Common myeloid progenitor, CD34-positive (primary cell): ENCODE measurements around the gene PPP1R8.
A peak's percentile ranks its signal among the peaks of the same experiment; 100 is the strongest.

Experiments used
- CTCF ChIA-PET: fragments of 350-600 bp; sonication (Branson Sonifier 250); formaldehyde crosslinking; loops from one replicate; lab custom pipeline; 2021; ENCODE audit warnings: antibody characterized with exemption; lab: Charles Lee
- POLR2A ChIA-PET: fragments of 350-600 bp; sonication (Branson Sonifier 250); formaldehyde crosslinking; loops from one replicate; lab custom pipeline; 2021; ENCODE audit warnings: antibody characterized with exemption; lab: Charles Lee
- DNase-seq, 3 donors: peaks; one replicate each; pipeline versions ENCODE4 v3.0.0 to v3.0.0-alpha.2; 2013
- H3K27ac ChIP-seq, 2 experiments: 1 replicate in 1 of 2; 2 replicates in 1 of 2; pipeline ENCODE4 v1.7.0; 2013; ENCODE audit warnings: inconsistent platforms in 2 of 2, low read length in 2 of 2, mild to moderate bottlenecking in 2 of 2, low read depth in 1 of 2, moderate library complexity in 1 of 2; ENCODE audit not compliant: severe bottlenecking in 2 of 2, insufficient read depth in 1 of 2, poor library complexity in 1 of 2
- H3K27me3 ChIP-seq, 5 experiments: replicated peaks in 2 of 5; 1 replicate in 3 of 5; 2 replicates in 2 of 5; pipeline versions ENCODE4 v1.6.1 to v1.7.0; 2013; ENCODE audit warnings: low read length in 4 of 5, mild to moderate bottlenecking in 2 of 5, moderate library complexity in 2 of 5, inconsistent platforms in 1 of 5; ENCODE audit not compliant: insufficient read depth in 5 of 5, control insufficient read depth in 4 of 5
- H3K36me3 ChIP-seq, 4 experiments: 1 replicate in 2 of 4; 2 replicates in 2 of 4; pipeline versions ENCODE4 v1.6.1 to v1.7.0; 2013; ENCODE audit warnings: low read length in 3 of 4, control low read depth in 1 of 4, mild to moderate bottlenecking in 1 of 4; ENCODE audit not compliant: control insufficient read depth in 4 of 4, insufficient read depth in 4 of 4
- H3K4me1 ChIP-seq, 4 experiments: 1 replicate in 3 of 4; 2 replicates in 1 of 4; pipeline versions ENCODE4 v1.6.1 to v1.7.1; 2013; ENCODE audit warnings: low read length in 3 of 4, mild to moderate bottlenecking in 3 of 4, control low read depth in 1 of 4, inconsistent platforms in 1 of 4, moderate library complexity in 1 of 4; ENCODE audit not compliant: control insufficient read depth in 4 of 4, insufficient read depth in 4 of 4; ENCODE audit errors: control extremely low read depth in 1 of 4
- H3K4me3 ChIP-seq, 7 experiments: 1 replicate in 4 of 7; 2 replicates in 3 of 7; pipeline versions ENCODE4 v1.5.1 to v1.7.0; 2013; ENCODE audit warnings: mild to moderate bottlenecking in 7 of 7, low read length in 6 of 7, moderate library complexity in 6 of 7, inconsistent platforms in 2 of 7, low read depth in 2 of 7, control low read depth in 1 of 7; ENCODE audit not compliant: insufficient read depth in 4 of 7, control insufficient read depth in 1 of 7; ENCODE audit errors: extremely low read depth in 1 of 7
- H3K9me3 ChIP-seq, 5 experiments: 1 replicate in 4 of 5; 2 replicates in 1 of 5; pipeline versions ENCODE4 v1.6.1 to v1.7.1; 2013; ENCODE audit warnings: low read length in 4 of 5, mild to moderate bottlenecking in 2 of 5, inconsistent platforms in 1 of 5, low read depth in 1 of 5, moderate library complexity in 1 of 5; ENCODE audit not compliant: control insufficient read depth in 4 of 5, insufficient read depth in 2 of 5; ENCODE audit errors: control extremely low read depth in 1 of 5
- WGBS: methylation state at CpG from one replicate; pipeline ENCODE4 v1.1.5; 2013; ENCODE audit not compliant: insufficient coverage; 5-methylcytosine and 5-hydroxymethylcytosine counted together

Gene PPP1R8

GRCh38 chr1:27886744-27887143 lies 56.2 kb downstream of the PPP1R8 start:
- peaks cover 3 to 83% (median 61%) of the 10 kb centered on the region in 4 experiments for H3K36me3 ChIP-seq

DNA sequence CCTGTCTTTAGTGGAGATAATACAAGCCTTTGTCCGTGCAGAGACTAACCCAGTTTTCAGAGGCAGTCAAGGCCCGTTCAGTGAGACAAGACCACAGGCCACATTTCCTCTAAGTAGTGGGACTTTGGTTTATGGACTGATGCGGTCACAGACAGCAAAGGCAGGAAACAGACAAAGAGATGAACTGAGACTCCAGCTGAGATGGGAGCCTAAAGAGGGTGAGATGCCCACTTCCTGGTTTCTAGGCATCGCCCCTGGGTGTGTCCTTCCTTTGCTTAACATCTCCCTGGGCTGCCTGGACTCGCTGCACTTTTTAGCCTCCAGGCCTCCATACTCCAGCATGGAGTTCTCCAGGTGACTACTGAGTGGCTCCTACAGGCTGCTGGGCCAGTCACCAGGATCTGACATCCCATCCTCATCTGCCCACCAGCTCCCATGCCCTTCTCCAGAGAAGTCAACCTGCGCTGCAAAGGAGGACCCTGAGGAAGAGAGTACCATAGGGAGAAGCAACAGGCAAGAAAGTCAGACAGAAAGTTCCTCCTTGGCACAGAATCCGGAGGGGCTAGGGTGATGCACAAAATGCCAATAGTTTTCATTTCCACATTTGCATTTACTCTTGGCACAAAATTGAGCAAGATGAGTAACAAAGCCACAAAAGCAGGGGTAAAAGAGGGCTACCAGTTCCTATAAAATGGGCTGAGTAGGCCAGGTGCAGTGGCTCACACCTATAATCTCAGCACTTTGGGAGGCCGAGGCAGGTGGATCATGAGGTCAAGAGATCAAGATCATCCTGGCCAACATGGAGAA lies 56.8 kb downstream of the PPP1R8 start:
- Histone ChIP-seq H3K9me3 (no peaks in the 10 kb centered on the region), H3K27me3 (no peaks in the 10 kb centered on the region), H3K36me3 (peaks cover 3 to 83% (median 57%) of the 10 kb centered on the region in 4 experiments), H3K4me3 (peak overlapping the region in 1 of 7 experiments; percentile 4), H3K27ac (peak overlapping the region in 1 of 2 experiments; percentile 22), H3K4me1 (peaks cover 27 to 53% (median 49%) of the 10 kb centered on the region in 4 experiments)
- ChIA-PET CTCF (no interaction called here), POLR2A (interaction anchor here (0.6 kb wide), 1 partner anchor 716 kb away, joined by 7 read pairs; no protein-coding TSS in a partner anchor)
- WGBS, result 22% methylated on average over 4 of the region's 8 CpGs
- DNase-seq, result peak in 2 of 3 donors; percentile 83 to 89

More at GRCh38 chr1:27886744-27887143, 56.2 kb downstream of the PPP1R8 start:
- Histone ChIP-seq H3K27me3 (no peaks in the 10 kb centered on the region), H3K9me3 (no peaks in the 10 kb centered on the region), H3K4me3 (no peak overlapping the region), H3K27ac (no peak overlapping the region), H3K4me1 (peaks cover 22 to 47% (median 42%) of the 10 kb centered on the region in 4 experiments)
- ChIA-PET POLR2A (interaction anchor here (1.2 kb wide), 1 partner anchor 14 kb away, joined by 8 read pairs; the partner anchor contains the start of gene THEMIS2), CTCF (interaction anchor here (1.3 kb wide), 1 partner anchor 57 kb away, joined by 3 read pairs; no protein-coding TSS in a partner anchor)
- DNase-seq, result no peak
- 92% methylated on average over 2 of the region's 3 CpGs for WGBS

- ChIA-PET POLR2A (no interaction called here), CTCF (interaction anchor here (2.0 kb wide), 1 partner anchor 14 kb away, joined by 5 read pairs; no protein-coding TSS in a partner anchor)
- no peak for DNase-seq
- WGBS, result 100% methylated on average over 3 of the region's 3 CpGs
- H3K9me3 ChIP-seq, result no peaks in the 10 kb centered on the region
- H3K27me3 ChIP-seq, result no peaks in the 10 kb centered on the region
- no peak overlapping the region for H3K27ac ChIP-seq
- H3K4me3 ChIP-seq, result no peak overlapping the region
- peaks cover 29 to 52% (median 42%) of the 10 kb centered on the region in 4 experiments for H3K4me1 ChIP-seq
- H3K36me3 ChIP-seq, result peaks cover 13 to 82% (median 58%) of the 10 kb centered on the region in 4 experiments
These were observed 58.9 kb downstream of the PPP1R8 start for GRCh38 chr1:27889506-27889905.

DNA sequence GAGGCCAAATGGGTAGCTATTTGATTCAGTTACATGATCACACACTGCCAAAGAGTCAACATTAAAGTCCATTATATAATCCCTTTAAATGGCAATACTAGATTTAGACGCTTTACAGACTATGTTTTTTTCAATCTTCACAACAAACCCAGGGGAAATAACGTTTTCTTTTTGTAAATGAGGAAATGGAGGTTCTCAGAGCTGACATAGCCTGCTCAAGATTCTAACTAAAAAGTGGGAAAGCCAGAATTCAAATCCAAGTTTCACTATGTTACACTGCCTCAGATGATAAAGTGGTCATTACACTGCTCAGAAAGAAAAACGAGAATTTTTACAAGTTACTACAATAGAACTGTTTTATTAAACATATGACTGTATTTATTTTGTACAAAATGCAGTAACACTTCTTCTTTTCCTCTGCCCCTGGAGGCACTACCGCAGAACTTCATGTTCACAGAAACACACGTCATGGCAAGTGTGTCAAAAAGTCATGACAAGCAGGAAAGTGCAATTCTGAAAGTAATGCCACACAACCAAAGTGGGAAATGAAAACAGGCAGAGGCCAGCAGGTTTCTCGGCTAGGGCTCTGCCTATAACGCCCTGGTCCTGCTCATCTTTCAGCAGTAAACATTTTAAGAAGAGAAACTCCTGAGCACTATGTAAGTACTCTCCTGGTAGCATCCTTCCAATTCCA lies 60.8 kb downstream of the PPP1R8 start:
- Histone ChIP-seq H3K27ac (peak overlapping the region; percentile 52 to 81), H3K4me3 (peak overlapping the region in 1 of 7 experiments; percentile 14), H3K9me3 (no peaks in the 10 kb centered on the region), H3K36me3 (peaks cover 12 to 82% (median 56%) of the 10 kb centered on the region in 4 experiments), H3K27me3 (no peaks in the 10 kb centered on the region), H3K4me1 (peaks cover 22 to 34% (median 28%) of the 10 kb centered on the region in 4 experiments)
- ChIA-PET CTCF (interaction anchor here (1.1 to 2.6 kb wide), 6 partner anchors 15 to 33 kb away, joined by 3 to 9 read pairs (median 5); no protein-coding TSS in a partner anchor), POLR2A (interaction anchor here (0.8 to 2.2 kb wide), 2 partner anchors 12 to 17 kb away, joined by 3 to 16 read pairs; no protein-coding TSS in a partner anchor)
- DNase-seq, result peak; percentile 67 to 85 (median 80)
- 0% methylated on average over 2 of the region's 7 CpGs for WGBS

- WGBS, result 85% methylated on average over 2 of the region's 3 CpGs
- no peak overlapping the region for H3K4me3 ChIP-seq
- no peak for DNase-seq
- no peaks in the 10 kb centered on the region for H3K9me3 ChIP-seq
- H3K27me3 ChIP-seq, result no peaks in the 10 kb centered on the region
- CTCF ChIA-PET, result interaction anchor here (1.2 to 1.5 kb wide), 3 partner anchors 36 to 105 kb away, joined by 3 to 6 read pairs (median 3); no protein-coding TSS in a partner anchor
- peaks cover 7 to 19% (median 17%) of the 10 kb centered on the region in 4 experiments for H3K4me1 ChIP-seq
- POLR2A ChIA-PET, result interaction anchor here (1.1 kb wide), 1 partner anchor 18 kb away, joined by 3 read pairs; no protein-coding TSS in a partner anchor
- H3K27ac ChIP-seq, result peak overlapping the region in 1 of 2 experiments; percentile 10
- peaks cover 17 to 70% (median 52%) of the 10 kb centered on the region in 4 experiments for H3K36me3 ChIP-seq
These were observed 63.9 kb downstream of the PPP1R8 start for GRCh38 chr1:27894521-27894920.
